CD1c-positive myeloid dendritic cell (primary cell): ENCODE results near the gene APOL2.
A peak's percentile ranks its signal among the peaks of the same experiment; 100 is the strongest.
"Not testable (repeated sequence)": the region's sequence is repeated elsewhere in the genome, so short reads cannot be mapped to it uniquely, and the experiment has no call there.

Experiments
- DNase-seq: peaks from one replicate; pipeline ENCODE4 v3.0.0-alpha.2; 2016; ENCODE audit errors: extremely low spot score

Gene APOL2

GRCh38 chr22:36197514-36198146 lies 41.7 kb downstream of the APOL2 start:
- DNase-seq, result no peak

- DNase-seq, result peak; percentile 29
Observed at GRCh38 chr22:36197065-36197440, 42.3 kb downstream of the APOL2 start.

- DNase-seq, result no peak
Observed at GRCh38 chr22:36196254-36197064, 42.9 kb downstream of the APOL2 start.

- peak; percentile 61 for DNase-seq
Observed at GRCh38 chr22:36194971-36195370, 44.4 kb downstream of the APOL2 start.

- no peak for DNase-seq
Observed at GRCh38 chr22:36194385-36194784, 44.9 kb downstream of the APOL2 start.

- no peak for DNase-seq
Observed at GRCh38 chr22:36193577-36193976, 45.8 kb downstream of the APOL2 start.

- no peak for DNase-seq
Observed at GRCh38 chr22:36193171-36193570, 46.2 kb downstream of the APOL2 start.

- no peak for DNase-seq
Observed at GRCh38 chr22:36192542-36192941, 46.8 kb downstream of the APOL2 start.

GRCh38 chr22:36191106-36191836 lies 48.1 kb downstream of the APOL2 start:
- no peak for DNase-seq

GRCh38 chr22:36187862-36188261 lies 51.5 kb downstream of the APOL2 start:
- DNase-seq, result not testable (repeated sequence)

GRCh38 chr22:36185828-36186624 lies 53.3 kb downstream of the APOL2 start:
- no peak for DNase-seq

GRCh38 chr22:36184433-36185025 lies 54.8 kb downstream of the APOL2 start:
- DNase-seq, result no peak

GRCh38 chr22:36183446-36183845 lies 55.9 kb downstream of the APOL2 start:
- DNase-seq, result no peak

- no peak for DNase-seq
Observed at GRCh38 chr22:36182857-36183256, 56.5 kb downstream of the APOL2 start.

- DNase-seq, result no peak
Observed at GRCh38 chr22:36182056-36182455, 57.3 kb downstream of the APOL2 start.

- no peak for DNase-seq
Observed at GRCh38 chr22:36180928-36181327, 58.4 kb downstream of the APOL2 start.

- DNase-seq, result peak; percentile 82
Observed at GRCh38 chr22:36180038-36180880, 59.1 kb downstream of the APOL2 start.

- DNase-seq, result no peak
Observed at GRCh38 chr22:36177160-36177559, 62.2 kb downstream of the APOL2 start.
